HG02970 (cell line): ENCODE data around the gene LBHD2.

Experiments
- ATAC-seq: cut with Tn5 transposase; IDR thresholded peaks from one replicate; pipeline ENCODE4 v1.9.1; 2021; ENCODE audit warnings: mild to moderate bottlenecking, moderate library complexity, moderate number of reproducible peaks; ENCODE audit not compliant: unreplicated experiment, low FRiP score

Gene LBHD2

DNA sequence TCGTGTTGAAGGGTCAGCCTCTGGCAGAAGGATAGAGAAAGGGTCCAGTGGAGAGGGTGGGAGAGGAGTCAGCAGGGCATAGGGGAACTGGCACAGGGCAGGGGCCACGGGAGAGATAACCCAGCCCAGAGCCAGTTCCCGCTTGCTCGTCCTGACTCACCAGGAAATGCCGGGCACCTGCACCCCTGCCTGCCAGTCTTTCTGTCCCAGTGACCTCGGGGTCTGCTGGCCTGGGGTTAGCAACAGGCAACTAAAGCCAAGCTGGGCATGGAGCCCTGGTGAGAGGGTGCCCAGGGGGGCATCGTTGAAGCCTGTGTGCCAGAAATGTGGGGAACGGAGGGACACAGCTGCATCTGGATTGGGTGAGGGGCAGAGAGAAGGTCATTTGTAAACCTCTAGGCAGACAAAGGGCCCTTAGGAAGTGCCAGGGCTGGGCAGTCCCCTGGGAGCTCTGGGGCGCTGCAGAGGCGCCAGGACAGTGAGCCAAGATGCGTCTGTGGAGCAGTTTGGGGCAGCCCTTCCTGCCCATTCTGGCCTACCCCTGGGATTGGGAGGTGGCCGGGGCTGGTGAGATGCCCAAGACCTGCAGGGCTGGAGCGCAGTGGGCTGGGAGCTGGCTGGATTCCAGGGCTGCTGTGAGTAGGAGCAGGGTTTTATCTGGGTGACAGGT lies 44.8 kb downstream of the LBHD2 start:
- no peak for ATAC-seq

DNA sequence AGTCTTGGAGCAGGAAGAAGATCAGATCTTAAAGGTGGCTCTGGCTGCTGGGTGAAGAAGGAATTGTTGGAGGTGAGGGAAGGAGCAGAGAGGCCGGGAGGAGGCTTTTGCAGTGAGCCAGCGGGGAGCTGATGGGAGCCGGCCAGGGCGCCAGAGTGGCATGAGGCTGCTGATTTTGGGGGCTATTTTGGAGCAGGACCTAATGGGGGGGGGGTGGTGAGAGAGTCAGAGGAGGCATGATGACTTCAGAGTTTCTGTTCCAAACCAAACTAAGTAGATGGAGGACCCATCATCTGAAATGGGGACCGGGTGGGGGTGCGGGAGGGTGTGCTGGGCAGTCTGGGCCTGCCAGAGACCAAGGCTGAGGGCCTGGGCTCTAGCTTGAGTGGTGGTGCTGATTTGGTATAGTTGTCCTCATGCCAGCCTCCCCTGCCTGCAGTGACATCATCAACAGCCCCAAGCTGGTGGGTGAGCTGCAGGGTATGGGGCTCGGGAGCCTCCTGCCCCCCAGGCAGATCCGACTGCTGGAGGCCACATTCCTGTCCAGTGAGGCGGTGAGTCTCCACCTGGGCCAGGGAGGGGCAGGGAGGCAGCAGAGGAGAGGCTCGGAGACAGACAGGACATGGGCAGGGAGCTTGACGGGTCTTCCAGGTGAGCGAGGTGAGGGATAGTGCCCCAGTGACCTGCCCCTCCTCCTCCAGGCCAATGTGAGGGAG lies 45.4 kb downstream of the LBHD2 start:
- ATAC-seq, result no peak

DNA sequence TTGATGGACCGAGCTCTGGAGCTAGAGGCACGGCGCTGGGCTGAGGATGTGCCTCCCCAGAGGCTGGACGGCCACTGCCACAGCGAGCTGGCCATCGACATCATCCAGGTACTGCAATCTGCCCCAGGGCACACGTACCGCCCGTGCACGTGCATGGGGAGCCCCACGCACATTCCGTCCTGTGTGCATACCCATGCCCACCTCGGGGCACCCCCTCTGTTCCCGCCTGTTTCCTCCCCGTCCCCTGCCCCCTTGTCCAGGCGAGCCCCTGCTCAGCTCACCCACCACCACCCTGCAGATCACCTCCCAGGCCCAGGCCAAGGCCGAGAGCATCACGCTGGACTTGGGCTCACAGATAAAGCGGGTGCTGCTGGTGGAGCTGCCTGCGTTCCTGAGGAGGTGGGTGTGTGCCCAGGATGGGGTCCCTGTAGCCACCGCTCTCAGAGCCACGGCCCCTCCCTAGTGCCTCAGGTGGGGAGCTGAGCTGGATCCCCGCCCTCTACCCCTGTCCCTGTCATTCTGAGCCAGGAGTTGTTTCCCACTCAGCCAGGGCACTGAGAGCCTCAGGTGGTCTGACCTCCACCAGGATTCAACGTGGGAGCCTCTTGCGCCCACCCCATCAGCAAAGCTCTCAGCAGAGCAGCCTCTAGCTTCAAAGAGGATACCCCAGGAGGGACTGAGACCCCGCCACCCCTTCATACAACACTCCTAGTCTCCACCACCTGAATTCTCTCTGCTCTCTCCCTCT lies 46.2 kb downstream of the LBHD2 start:
- ATAC-seq, result no peak

DNA sequence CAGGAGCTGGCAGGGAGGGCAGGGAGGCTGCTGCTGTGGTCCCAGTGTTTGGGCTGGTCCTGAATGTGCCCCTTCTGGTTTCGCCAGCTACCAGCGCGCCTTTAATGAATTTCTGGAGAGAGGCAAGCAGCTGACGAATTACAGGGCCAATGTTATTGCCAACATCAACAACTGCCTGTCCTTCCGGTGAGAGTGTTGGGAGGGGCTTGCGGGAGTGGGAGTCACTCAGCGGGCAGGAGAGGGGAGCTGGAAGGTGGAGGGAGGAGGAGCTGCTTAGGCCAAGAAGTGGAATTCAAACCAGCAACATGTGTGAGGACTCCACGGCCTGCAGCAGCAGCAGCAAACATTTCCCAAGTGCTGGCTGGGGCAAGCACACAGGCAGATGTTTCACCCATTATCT lies 47.0 kb downstream of the LBHD2 start:
- ATAC-seq, result no peak

DNA sequence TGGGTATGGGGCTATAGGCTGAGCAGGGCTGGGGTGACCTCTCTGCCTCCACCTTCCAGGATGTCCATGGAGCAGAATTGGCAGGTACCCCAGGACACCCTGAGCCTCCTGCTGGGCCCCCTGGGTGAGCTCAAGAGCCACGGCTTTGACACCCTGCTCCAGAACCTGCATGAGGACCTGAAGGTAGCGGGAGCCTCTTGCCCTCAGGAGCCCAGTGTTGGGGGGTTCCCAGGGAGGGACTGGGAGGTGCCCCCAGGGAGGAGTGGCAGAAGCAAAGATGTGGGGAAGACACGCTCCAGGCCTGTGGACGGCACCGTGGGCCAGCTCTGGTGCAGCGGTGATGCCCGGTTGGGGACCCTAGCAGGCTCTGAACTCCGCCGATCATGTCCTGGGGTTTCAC lies 47.6 kb downstream of the LBHD2 start:
- no peak for ATAC-seq

DNA sequence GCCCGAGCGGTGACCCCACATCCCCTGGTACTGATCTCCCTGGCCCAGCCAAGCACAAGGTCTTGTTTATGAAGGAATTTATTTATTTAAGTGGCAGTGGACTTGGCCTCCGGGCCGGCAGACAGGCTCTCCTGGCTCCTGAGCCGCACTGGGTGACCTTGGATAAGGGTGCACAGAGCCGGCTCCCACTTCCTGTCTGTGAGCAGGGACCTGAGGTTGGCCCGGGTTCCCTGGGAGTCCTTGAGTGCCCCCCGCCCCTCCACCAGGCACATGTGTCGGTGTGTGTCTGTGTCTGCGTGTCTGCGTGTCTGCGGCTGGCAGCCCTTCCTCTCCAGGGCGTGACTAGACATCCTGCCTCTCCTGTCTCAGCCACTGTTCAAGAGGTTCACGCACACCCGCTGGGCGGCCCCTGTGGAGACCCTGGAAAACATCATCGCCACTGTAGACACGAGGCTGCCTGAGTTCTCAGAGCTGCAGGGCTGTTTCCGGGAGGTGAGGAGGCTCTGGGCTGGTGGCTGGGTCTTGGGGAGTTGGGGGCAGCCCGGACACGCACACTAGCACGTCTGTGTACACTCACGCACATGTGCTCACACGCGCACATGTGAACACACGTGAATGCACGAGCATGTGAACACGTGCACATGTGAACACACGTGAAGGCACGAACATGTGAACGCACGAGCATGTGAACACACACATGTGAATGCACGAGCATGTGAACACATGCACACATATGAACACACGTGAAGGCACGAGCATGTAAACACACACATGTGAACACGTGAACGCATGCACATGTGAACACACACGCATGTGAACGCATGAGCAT lies 48.6 kb downstream of the LBHD2 start:
- no peak for ATAC-seq

DNA sequence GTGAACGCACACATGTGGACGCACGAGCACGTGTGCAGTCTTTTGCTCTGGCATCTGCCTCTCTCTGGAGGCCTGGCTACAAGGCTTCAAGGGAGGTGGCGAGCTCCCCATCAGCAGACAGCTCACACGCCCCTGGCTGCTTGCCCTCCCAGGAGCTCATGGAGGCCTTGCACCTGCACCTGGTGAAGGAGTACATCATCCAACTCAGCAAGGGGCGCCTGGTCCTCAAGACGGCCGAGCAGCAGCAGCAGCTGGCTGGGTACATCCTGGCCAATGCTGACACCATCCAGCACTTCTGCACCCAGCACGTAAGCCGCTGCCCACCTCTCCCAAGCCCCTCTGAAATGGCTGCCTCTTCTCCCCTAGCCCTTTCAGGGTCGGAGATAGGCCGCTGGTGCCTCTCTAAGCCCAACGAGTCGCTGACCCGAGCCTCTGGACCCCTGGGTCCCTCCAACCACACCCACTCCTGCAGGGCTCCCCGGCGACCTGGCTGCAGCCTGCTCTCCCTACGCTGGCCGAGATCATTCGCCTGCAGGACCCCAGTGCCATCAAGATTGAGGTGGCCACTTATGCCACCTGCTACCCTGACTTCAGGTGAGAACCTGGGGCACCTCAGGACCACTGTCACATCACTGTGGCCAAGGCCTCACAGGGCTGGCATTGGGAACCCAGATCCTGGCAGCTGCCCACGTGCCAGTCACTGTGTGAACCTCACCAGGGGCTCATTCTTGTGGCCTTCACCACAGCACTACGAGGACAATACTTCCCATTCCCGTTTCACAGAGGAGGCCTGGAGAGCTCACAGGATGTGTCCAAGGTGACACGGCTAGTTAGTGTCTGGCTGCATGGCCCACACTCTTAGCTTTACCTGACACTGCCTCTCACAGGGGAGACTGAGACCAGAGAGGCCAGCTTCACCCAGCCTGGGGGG lies 49.5 kb downstream of the LBHD2 start:
- ATAC-seq, result no peak

DNA sequence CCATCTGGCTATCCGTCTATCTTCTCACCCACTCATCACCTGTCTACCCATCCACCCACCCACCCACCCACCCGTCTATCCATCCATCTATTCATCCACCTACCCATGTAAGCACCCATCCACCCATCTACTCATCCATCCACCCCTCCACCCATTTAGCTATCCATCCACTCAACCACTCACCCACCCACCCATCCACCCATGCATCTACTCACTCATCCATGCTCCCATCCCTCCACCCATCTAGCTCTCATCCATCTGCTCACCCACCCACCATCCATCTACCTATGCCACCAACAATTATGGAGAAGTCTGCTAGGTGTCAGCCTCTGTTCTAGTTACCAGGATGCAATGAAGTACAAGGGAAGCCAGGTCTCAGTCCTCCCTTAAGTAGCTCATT lies 50.4 kb downstream of the LBHD2 start:
- ATAC-seq, result no peak

DNA sequence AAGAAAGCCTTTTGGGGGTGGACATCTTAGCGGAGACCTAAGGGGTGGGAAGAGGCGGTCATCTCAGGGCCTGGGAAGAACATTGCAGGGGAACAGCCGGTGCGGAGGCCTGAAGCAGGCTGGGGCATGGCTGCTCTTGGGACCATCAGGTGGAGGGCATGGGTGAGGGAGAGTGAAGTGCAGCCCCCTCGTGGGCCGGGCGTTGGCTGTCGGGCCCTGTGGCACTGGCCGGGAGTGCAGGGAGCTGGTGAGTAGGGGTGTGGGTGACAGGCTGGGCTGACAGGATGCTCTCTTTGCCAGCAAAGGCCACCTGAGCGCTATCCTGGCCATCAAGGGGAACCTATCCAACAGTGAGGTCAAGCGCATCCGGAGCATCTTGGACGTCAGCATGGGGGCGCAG lies 50.9 kb downstream of the LBHD2 start:
- ATAC-seq, result no peak

DNA sequence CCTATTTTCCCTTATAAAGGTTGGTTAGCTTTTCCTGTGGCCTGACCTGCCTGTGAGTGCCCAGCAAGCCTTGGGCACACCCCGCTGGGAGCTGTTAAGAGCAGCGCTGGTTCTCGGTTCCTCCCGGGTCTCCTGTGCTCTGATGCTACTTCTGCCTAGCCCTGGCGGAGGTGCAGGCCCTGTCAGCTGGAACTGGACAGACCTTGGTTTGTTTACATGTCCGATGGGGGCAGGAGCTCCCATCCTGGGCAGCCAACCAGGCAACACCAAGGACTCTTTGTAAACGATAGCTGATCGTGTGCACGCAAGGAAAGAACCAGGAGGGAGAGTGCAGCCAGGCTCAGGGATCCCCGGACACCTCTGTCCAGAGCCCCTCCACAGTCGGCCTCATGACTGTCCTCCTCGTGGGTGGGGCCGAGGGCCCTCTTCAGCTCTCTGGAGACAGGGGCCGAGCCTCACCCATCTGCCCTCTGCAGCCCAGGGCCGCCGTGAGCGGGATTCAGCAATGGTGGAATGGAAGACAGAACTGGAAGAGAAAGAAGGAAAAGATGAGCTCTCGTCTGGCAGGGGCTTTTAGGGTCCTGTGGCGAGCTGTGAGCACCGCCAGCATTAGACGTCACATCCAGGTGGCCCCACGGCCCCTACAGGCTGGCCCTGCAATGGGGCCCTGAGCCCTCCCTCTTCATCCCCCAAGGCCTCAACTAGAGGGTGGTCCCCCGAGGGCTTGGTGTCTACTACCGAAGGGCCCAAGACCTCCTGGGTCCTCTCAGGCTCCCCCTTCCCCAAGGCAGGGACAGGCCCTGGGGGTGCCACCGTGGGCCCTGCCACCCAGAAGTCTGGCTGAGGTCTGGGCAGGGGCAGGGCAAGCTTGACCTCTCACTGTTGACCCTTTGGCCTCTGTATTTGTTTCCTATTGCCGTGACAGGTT lies 51.6 kb downstream of the LBHD2 start:
- ATAC-seq, result no peak

DNA sequence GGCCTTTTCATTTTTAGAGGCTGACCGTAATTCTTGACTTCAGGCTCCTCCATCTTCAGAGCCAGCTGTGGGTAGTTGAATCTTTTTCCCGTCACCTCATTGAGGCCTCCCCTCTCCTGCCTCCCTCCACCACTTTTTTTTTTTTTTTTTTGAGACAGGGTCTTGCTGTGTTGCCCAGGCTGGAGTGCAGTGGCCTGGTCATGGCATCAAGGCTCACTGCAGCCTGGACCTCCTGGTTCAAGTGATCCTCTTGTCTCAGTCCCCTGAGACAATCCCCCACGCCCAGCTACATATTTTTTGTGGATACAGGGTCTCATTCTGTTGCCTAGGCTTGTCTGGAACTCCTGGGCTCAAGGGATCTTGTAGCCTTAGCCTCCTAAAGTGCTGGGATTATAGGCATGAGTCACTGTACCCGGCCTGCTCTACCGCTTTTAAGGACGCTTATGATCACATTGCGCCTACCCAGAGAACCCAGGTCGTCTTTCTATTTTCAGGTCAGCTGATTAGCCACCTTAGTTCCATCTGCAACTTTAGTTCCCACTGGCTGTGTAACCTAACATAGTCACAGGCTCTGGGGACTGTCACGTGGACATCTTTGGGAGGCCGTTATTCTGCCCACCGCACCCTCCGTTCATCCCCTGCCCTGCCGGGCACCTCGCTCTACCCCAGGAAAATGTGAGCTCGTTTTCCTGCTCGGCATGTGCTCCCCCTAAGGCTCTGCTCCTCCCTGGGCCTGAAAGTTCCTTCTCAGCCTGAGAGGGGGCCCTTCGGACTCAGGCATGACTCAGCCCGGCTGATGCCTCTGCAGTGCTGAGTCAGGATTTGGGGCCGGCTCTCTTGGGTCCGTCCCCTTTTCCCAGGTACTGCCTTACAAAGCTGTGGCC lies 52.6 kb downstream of the LBHD2 start:
- no peak for ATAC-seq

DNA sequence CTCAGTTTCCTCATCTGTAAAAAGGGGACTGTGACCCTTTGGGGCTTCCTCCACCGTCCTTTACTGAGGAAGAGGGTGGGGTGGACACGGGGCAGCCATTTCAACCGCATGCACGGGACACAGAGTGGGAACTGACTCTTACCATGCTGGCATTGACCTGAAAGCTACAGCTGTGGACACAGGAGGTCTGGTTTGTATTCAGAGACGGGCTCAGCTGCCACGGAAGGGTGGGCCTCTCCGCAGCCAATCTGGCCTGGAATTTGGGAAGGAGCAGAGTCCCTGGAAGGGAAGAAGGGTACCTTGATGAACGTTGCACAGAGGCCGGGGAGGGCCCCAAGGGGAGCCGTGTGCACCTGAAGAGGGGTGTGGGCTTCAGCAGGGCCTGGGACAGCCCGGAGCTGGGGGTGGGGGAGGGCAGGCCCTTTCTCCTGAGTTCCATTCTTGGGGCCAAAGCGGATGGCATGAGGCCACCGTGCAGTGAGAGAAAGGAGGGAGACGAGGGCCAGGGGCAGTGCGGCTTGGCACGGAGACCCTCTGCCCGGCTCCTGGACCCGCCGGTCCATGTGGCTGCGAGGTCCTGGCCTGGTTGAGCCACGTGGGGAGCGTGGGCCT lies 53.8 kb downstream of the LBHD2 start:
- ATAC-seq, result no peak

DNA sequence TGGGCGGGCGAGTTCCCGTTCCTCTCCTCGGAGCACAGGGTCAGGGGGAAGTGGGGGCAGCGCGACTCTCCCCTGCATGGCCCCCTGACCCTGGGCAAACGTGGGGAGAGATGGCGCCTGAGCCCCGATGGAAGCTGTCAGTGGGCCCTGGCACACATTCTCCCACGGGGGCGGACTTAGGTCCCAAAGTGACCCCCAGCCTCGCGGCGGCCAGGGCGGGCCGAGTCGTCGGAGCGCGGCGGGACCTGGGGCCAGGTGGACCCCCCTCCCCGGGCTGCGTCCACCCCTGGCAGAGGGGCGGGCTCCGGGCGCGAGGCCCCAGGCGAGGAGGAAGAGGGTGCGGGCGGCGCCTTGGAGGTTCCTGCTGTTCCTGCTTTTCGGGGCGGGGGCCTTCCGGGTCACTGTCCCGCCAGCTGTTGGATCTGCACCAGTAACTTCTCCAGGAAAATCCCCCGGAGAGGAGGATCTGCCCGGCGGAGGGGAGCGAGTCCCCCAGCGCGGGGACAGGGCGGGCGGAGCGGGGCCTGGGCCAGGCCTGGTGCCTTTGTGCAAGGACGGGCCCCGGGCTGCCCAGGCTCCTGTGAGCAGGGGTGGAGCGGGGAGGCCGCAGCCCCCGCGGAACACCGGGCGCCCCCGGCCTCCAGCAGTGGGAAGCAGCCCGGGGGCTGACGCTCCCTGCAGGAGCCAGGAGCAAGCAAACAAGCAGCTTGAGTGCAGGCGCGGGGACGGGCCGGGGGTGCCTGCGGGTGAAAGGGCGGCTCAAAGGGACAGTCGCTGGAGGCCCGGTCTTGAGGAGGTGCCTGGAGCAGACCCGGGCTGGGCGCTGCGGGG lies 54.5 kb downstream of the LBHD2 start:
- ATAC-seq, result no peak

DNA sequence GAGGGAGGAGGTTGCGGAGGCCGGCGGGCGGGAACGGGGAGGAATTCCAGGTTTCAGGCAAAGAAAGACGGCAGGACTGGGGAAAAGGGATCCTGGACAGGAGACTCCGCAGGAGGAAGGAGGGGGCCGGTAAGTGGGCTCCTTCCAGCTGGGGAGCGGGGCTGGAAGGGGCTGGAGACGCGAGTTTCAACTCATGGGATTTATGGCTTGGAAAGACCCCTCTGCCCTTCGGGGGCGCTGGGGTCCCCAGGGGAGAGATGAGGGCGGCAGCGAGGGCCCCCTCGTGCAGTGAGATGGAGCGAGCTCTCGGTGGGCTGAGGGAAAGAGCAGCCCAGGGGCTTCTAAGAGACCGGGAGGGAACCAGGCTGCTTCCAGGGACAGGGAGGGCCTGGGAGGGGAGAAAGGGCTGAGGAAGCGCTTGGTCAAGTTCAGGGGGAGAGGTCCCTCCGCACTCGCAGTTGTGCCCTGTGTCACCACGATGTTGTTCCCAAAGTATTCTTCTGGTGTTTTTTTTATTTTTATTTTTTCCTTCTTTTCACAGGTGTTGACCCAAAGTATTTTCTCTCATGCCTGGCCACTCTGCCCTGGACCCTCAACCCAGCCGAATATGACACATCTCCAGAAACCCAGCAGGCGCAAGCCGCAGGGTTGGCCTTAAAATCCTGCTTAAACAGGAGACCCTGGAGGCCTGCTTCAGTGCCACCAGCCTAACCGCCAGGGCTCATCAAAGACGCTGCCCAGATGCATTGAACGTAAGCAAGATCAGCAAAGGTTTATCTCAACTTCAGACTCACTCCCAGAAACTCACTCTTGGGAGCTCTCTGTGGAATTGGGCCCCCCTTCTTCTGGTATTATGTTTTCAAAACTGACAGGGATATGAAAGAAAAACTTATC lies 55.4 kb downstream of the LBHD2 start:
- ATAC-seq, result no peak
